ENCODE results near the gene KNSTRN. TPM values are rescaled to one million over a fixed set of nuclear protein-coding genes. Genes with fewer than 3 reads are reported as not detected.

KNSTRN gene, protein sequence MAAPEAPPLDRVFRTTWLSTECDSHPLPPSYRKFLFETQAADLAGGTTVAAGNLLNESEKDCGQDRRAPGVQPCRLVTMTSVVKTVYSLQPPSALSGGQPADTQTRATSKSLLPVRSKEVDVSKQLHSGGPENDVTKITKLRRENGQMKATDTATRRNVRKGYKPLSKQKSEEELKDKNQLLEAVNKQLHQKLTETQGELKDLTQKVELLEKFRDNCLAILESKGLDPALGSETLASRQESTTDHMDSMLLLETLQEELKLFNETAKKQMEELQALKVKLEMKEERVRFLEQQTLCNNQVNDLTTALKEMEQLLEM
- total RNA-seq (54.9 and 61.4 TPM in 2 replicates), polyA plus RNA-seq (19.1 and 24.4 TPM in 2 replicates), polyA minus RNA-seq (31.3 and 31.5 TPM in 2 replicates), Bru-seq, nascent RNA (percentile 78 among the genes with signal in this experiment), BruChase-seq, experiment 1, labeled RNA remaining after a 6-hour chase (percentile 90 among the genes with signal in this experiment), BruChase-seq, experiment 2, labeled RNA remaining after a 2-hour chase (percentile 85 among the genes with signal in this experiment)
- polyA plus RNA-seq (2011; cell fraction: cytosol; rRNA removed): 40.4 and 46.4 TPM in 2 replicates
- polyA plus RNA-seq (2011; cell fraction: nucleus; rRNA removed): 29.9 and 37.5 TPM in 2 replicates
- 28.3 and 48.7 TPM in 2 replicates for polyA plus RNA-seq (2012)
- 43.7 TPM for polyA minus RNA-seq (2011; cell fraction: cytosol; rRNA and poly(A)+ RNA removed)
- 12.2 and 20.1 TPM in 2 replicates for polyA minus RNA-seq (2011; cell fraction: nucleus; rRNA and poly(A)+ RNA removed)
- long read RNA-seq, transcript KNSTRN-201 (9 exons, 1,714 nt): major isoform, 140 of 159 reads
- long read RNA-seq, partial matches to known transcripts: 5 of 159 reads
- long read RNA-seq, other reads (novel, unspliced or antisense): 9 of 159 reads

DNA sequence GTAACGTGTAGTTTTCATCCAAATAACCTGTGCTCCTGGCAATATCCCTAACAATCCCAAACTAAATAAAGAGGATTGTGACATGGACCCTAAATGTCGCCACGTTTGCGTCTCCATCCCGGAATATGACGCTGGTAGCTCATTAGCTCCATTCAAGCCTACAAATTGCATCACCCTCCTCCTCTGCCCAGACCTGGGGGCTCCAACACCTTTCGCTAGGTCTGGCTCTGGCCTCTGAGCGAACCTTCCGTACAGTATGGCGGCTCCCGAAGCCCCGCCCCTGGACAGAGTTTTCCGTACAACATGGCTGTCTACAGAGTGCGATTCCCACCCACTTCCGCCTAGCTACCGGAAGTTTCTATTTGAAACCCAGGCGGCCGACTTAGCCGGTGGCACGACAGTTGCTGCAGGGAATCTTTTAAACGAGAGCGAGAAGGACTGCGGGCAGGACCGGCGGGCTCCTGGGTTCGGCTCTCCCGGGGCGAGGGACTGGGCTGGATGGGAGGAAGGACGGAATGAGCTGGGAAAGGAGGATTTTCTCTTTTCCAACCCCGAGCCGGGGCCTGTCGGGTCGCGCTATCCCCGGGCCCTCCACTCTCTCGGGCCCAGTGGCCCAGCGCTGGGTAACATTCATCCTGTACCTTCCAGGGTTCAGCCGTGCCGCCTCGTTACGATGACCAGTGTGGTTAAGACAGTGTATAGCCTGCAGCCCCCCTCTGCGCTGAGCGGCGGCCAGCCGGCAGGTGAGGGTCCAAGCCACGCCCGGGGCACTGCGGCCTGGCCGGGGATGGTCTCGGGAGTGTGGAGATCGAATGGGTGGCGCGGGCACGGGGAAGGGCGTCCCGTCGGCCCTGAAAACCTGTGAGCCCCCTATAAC, at the start of gene KNSTRN:
TSS of gene KNSTRN (plus strand) at position 142 of the 877 bp plus-strand sequence. CDS start at position 257, 115 bp downstream.
- Histone ChIP-seq H3K9me1 (replicated peaks; ENCODE audit: control insufficient read depth, extremely low read depth, insufficient read depth, low read length) (no peaks in the 10 kb centered on the region), H3K27me3 (ENCODE audit: control insufficient read depth in 2 of 2, insufficient read depth in 2 of 2, low read length in 2 of 2) (no peaks in the 10 kb centered on the region), H4K20me1 (replicated peaks; ENCODE audit: control insufficient read depth, extremely low read depth, insufficient read depth, low read length) (no peaks in the 10 kb centered on the region), H3K27ac (ENCODE audit: insufficient read depth, low read depth, low read length) (peak within 1 kb of the TSS; percentile 6), H2AFZ (ENCODE audit: low read depth, low read length) (peak within 1 kb of the TSS; percentile 96), H3K9ac (replicated peaks; ENCODE audit: extremely low read depth, insufficient read depth, low read length) (peak within 1 kb of the TSS; percentile 83), H3K9me3 (replicated peaks; ENCODE audit: control insufficient read depth, insufficient read depth, low read length) (no peaks in the 10 kb centered on the region), H3K36me3 (ENCODE audit: control insufficient read depth in 2 of 2, extremely low read depth in 1 of 2, insufficient read depth in 2 of 2, low read length in 2 of 2) (peaks cover 9 to 17% of the 10 kb centered on the region in 2 experiments), H3K4me2 (ENCODE audit: insufficient read depth, low read length) (peak within 1 kb of the TSS; percentile 91), H3K4me1 (ENCODE audit: control insufficient read depth, extremely low read depth, insufficient read depth, low read length) (peaks cover 19% of the 10 kb centered on the region), H3K79me2 (ENCODE audit: control insufficient read depth, insufficient read depth, low read length) (peaks cover 29% of the 10 kb centered on the region), H3K4me3 (replicated peaks in 1 of 3; ENCODE audit: insufficient read depth in 1 of 3, low read depth in 1 of 3, low read length in 3 of 3) (peak within 1 kb of the TSS; percentile 78 to 93 (median 87))
- TSS peak; percentile 55 for BruUV-seq (replicated peaks)
- intact Hi-C loops (cut with micrococcal nuclease) (loop anchor here (1.0 to 2.0 kb wide), 2 partner anchors 14 to 39 kb away; no protein-coding TSS in a partner anchor), dilution Hi-C loops (cut with MboI; ENCODE audit: extremely low pct_ligation_motif_present, low sequenced_read_pairs) (no loop called here)
- ChIA-PET POLR2A (interaction anchor here (0.6 kb wide), 1 partner anchor 25 kb away, joined by 3 read pairs; the partner anchor contains the start of gene DISP2), CTCF (interaction anchor here (1.0 to 2.0 kb wide), 6 partner anchors 9 to 43 kb away, joined by 3 to 9 read pairs (median 6); no protein-coding TSS in a partner anchor)
- TF ChIP-seq JUN (IDR thresholded peaks at IDR 0.05; ENCODE audit: borderline replicate concordance, insufficient read depth, insufficient read length, low read depth) (no peak), GATA2 (IDR thresholded peaks at IDR 0.05; ENCODE audit: insufficient read depth, insufficient read length, low read depth, low read length) (no peak), POLR2A (IDR thresholded peaks at IDR 0.05; ENCODE audit: low read depth, low read length) (peak; percentile 18), FOS (IDR thresholded peaks at IDR 0.05; ENCODE audit: borderline replicate concordance, insufficient read depth, low read length) (no peak), EZH2 (IDR thresholded peaks at IDR 0.05; ENCODE audit: borderline replicate concordance, low read depth, low read length, severe bottlenecking) (no peak), POLR2AphosphoS5 (IDR thresholded peaks at IDR 0.05; ENCODE audit: insufficient read depth, low read depth, low read length) (peak; percentile 69), MYC (IDR thresholded peaks at IDR 0.05; ENCODE audit: low read depth, low read length) (no peak)
- TF ChIP-seq, protein P1, sequence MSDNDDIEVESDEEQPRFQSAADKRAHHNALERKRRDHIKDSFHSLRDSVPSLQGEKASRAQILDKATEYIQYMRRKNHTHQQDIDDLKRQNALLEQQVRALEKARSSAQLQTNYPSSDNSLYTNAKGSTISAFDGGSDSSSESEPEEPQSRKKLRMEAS (IDR thresholded peaks at IDR 0.05; ENCODE audit: insufficient read depth, insufficient read length): no peak
- TF ChIP-seq, protein P2, sequence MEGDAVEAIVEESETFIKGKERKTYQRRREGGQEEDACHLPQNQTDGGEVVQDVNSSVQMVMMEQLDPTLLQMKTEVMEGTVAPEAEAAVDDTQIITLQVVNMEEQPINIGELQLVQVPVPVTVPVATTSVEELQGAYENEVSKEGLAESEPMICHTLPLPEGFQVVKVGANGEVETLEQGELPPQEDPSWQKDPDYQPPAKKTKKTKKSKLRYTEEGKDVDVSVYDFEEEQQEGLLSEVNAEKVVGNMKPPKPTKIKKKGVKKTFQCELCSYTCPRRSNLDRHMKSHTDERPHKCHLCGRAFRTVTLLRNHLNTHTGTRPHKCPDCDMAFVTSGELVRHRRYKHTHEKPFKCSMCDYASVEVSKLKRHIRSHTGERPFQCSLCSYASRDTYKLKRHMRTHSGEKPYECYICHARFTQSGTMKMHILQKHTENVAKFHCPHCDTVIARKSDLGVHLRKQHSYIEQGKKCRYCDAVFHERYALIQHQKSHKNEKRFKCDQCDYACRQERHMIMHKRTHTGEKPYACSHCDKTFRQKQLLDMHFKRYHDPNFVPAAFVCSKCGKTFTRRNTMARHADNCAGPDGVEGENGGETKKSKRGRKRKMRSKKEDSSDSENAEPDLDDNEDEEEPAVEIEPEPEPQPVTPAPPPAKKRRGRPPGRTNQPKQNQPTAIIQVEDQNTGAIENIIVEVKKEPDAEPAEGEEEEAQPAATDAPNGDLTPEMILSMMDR (IDR thresholded peaks at IDR 0.05; ENCODE audit: extremely low read depth in 1 of 2, insufficient read depth in 1 of 2, low read depth in 1 of 2, low read length in 2 of 2): no peak
- FAIRE-seq (peak; percentile 98), DNase-seq (ENCODE audit: low read depth, low spot score) (peak; percentile 87)
